HEK293T (cell line): ENCODE results near the gene KIAA1614.

Experiments used
- CTBP1 ChIP-seq: fragments of 450-650 bp; IDR thresholded peaks from 2 replicates; pipeline ENCODE4 v1.6.1; 2016; ENCODE audit warnings: borderline replicate concordance
- FOXK2 ChIP-seq: fragments of 450-650 bp; IDR thresholded peaks from 2 replicates; pipeline ENCODE4 v1.6.1; 2016; ENCODE audit warnings: mild to moderate bottlenecking
- SP1 ChIP-seq: fragments of 450-650 bp; IDR thresholded peaks from 2 replicates; pipeline ENCODE4 v1.6.1; 2017
- SUZ12 ChIP-seq: fragments of 450-650 bp; IDR thresholded peaks from 2 replicates; pipeline ENCODE4 v1.6.1; 2016; ENCODE audit warnings: mild to moderate bottlenecking
- TARDBP ChIP-seq: fragments of 450-650 bp; IDR thresholded peaks from 2 replicates; pipeline ENCODE4 v1.6.1; 2016

DNA sequence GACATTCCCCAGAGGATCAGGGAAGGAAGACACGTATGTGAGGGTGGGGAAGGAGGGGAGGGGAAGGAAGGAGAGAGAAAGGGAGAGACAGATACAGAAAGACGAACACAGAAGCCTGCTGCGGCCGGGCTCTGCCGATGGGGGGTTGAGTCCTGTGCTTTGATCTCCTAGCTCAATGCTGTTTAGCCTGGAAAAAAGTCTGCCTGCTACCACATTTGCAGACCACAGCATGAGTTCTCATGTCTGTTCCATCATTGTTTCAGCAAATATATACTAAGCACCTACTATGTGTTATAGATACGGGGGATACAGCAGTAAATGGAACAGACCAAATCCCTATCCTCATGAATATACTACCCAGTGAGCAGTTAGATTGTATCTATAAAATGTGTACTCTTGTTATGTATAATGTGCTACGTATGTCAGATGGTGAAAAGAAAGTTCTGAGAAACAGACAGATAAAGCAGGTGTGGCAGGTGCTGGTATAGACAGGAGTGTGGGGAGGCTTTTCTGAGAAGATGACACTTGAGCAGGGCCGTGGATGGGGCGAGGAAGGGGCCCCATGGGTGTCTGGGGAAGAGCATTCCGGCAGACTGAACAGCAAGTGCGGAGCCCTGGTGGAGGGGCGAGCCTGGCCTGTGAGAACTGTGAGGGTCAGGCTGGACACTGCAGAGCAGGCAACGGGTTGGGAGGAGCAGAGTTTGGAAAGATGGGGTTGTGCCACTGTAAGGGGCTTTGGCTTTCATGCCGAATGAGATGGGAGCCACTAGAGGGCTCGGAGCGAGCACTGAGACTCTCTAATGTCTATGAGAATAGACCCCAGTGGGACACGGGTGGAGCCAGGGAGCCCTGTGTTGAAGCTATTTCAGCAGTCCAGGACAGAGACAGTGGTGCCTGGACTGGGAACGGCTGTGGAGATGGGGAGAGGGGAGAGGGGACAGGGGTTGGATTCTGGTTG lies 34.1 kb downstream of the KIAA1614 start:
- TF ChIP-seq SP1 (no peak), TARDBP (no peak), CTBP1 (no peak), FOXK2 (no peak), SUZ12 (no peak)
